ENCODE measurements around the gene NACC2.

NACC2 gene

GRCh38 chr9:136020206-136020605 lies 74.9 kb downstream of the NACC2 start:
- no peak for DNase-seq

- DNase-seq, result no peak
Measured at GRCh38 chr9:136019681-136020060, 75.4 kb downstream of the NACC2 start.

GRCh38 chr9:136019041-136019680 lies 75.9 kb downstream of the NACC2 start:
- no peak for DNase-seq

GRCh38 chr9:136018257-136019031 lies 76.6 kb downstream of the NACC2 start:
- DNase-seq, result no peak

- no peak for DNase-seq
Measured at GRCh38 chr9:136017289-136018190, 77.5 kb downstream of the NACC2 start.

GRCh38 chr9:136016572-136017288 lies 78.4 kb downstream of the NACC2 start:
- no peak for DNase-seq

- no peak for DNase-seq
Measured at GRCh38 chr9:136015656-136016571, 79.2 kb downstream of the NACC2 start.

GRCh38 chr9:136014924-136015633 lies 80.0 kb downstream of the NACC2 start:
- DNase-seq, result no peak

- no peak for DNase-seq
Measured at GRCh38 chr9:136014147-136014923, 80.8 kb downstream of the NACC2 start.

- DNase-seq, result no peak
Measured at GRCh38 chr9:136013524-136014034, 81.5 kb downstream of the NACC2 start.

GRCh38 chr9:136013116-136013515 lies 82.0 kb downstream of the NACC2 start:
- DNase-seq, result no peak

- DNase-seq, result no peak
Measured at GRCh38 chr9:136012651-136013050, 82.4 kb downstream of the NACC2 start.

GRCh38 chr9:136011703-136012496 lies 83.2 kb downstream of the NACC2 start:
- no peak for DNase-seq

- no peak for DNase-seq
Measured at GRCh38 chr9:136011376-136011702, 83.8 kb downstream of the NACC2 start.

- no peak for DNase-seq
Measured at GRCh38 chr9:136010615-136011361, 84.3 kb downstream of the NACC2 start.

GRCh38 chr9:136010176-136010575 lies 84.9 kb downstream of the NACC2 start:
- no peak for DNase-seq

- DNase-seq, result no peak
Measured at GRCh38 chr9:136009516-136009915, 85.6 kb downstream of the NACC2 start.

GRCh38 chr9:136008693-136008997 lies 86.4 kb downstream of the NACC2 start:
- no peak for DNase-seq
